Measurements from ENCODE around the gene CLSTN2.

Gene CLSTN2

GRCh38 chr3:140176526-140176925 lies 241.5 kb downstream of the CLSTN2 start:
- no peak for FAIRE-seq
- DNase-seq (ENCODE audit: insufficient read length, low spot score): no peak

GRCh38 chr3:140177943-140178342 lies 243.0 kb downstream of the CLSTN2 start:
- peak; percentile 20 for FAIRE-seq
- TF ChIP-seq POU2F2 (IDR thresholded peaks at IDR 0.05; ENCODE audit: low read depth, low read length) (no peak), POLR2A (IDR thresholded peaks at IDR 0.05; ENCODE audit: low read depth, low read length) (no peak), PAX5 (IDR thresholded peaks at IDR 0.05; ENCODE audit: insufficient read depth, low read length, severe bottlenecking) (no peak), SPI1 (IDR thresholded peaks at IDR 0.05; ENCODE audit: low read depth, low read length) (no peak), TAF1 (IDR thresholded peaks at IDR 0.05; ENCODE audit: low read depth, low read length) (no peak), POLR2AphosphoS5 (IDR thresholded peaks at IDR 0.05; ENCODE audit: low read depth, low read length) (no peak)
- DNase-seq (ENCODE audit: insufficient read length, low spot score): no peak

More at GRCh38 chr3:140176526-140176925, 241.5 kb downstream of the CLSTN2 start:
- TF ChIP-seq POLR2AphosphoS5 (IDR thresholded peaks at IDR 0.05; ENCODE audit: low read depth, low read length): no peak
- TF ChIP-seq POLR2A (IDR thresholded peaks at IDR 0.05; ENCODE audit: low read depth, low read length): no peak
- TF ChIP-seq TAF1 (IDR thresholded peaks at IDR 0.05; ENCODE audit: low read depth, low read length): no peak
- TF ChIP-seq PAX5 (IDR thresholded peaks at IDR 0.05; ENCODE audit: insufficient read depth, low read length, severe bottlenecking): no peak
- TF ChIP-seq POU2F2 (IDR thresholded peaks at IDR 0.05; ENCODE audit: low read depth, low read length): no peak
- TF ChIP-seq SPI1 (IDR thresholded peaks at IDR 0.05; ENCODE audit: low read depth, low read length): no peak

- FAIRE-seq (no peak), DNase-seq (ENCODE audit: insufficient read length, low spot score) (no peak)
- TF ChIP-seq PAX5 (IDR thresholded peaks at IDR 0.05; ENCODE audit: insufficient read depth, low read length, severe bottlenecking) (no peak), TAF1 (IDR thresholded peaks at IDR 0.05; ENCODE audit: low read depth, low read length) (no peak), SPI1 (IDR thresholded peaks at IDR 0.05; ENCODE audit: low read depth, low read length) (no peak), POLR2AphosphoS5 (IDR thresholded peaks at IDR 0.05; ENCODE audit: low read depth, low read length) (no peak), POU2F2 (IDR thresholded peaks at IDR 0.05; ENCODE audit: low read depth, low read length) (no peak), POLR2A (IDR thresholded peaks at IDR 0.05; ENCODE audit: low read depth, low read length) (no peak)
Measured at GRCh38 chr3:140178482-140178881, 243.5 kb downstream of the CLSTN2 start.

GRCh38 chr3:140180603-140181002 lies 245.6 kb downstream of the CLSTN2 start:
- DNase-seq (ENCODE audit: insufficient read length, low spot score): no peak
- FAIRE-seq: no peak
- no peak for TF ChIP-seq TAF1 (IDR thresholded peaks at IDR 0.05; ENCODE audit: low read depth, low read length)
- TF ChIP-seq PAX5 (IDR thresholded peaks at IDR 0.05; ENCODE audit: insufficient read depth, low read length, severe bottlenecking): no peak
- no peak for TF ChIP-seq POLR2A (IDR thresholded peaks at IDR 0.05; ENCODE audit: low read depth, low read length)
- TF ChIP-seq POLR2AphosphoS5 (IDR thresholded peaks at IDR 0.05; ENCODE audit: low read depth, low read length): no peak
- no peak for TF ChIP-seq POU2F2 (IDR thresholded peaks at IDR 0.05; ENCODE audit: low read depth, low read length)
- TF ChIP-seq SPI1 (IDR thresholded peaks at IDR 0.05; ENCODE audit: low read depth, low read length): no peak

- FAIRE-seq: no peak
Measured at GRCh38 chr3:140185375-140185774, 250.4 kb downstream of the CLSTN2 start.

GRCh38 chr3:140186421-140186920 lies 251.5 kb downstream of the CLSTN2 start:
- FAIRE-seq (no peak), DNase-seq (ENCODE audit: insufficient read length, low spot score) (no peak)
- TF ChIP-seq TAF1 (IDR thresholded peaks at IDR 0.05; ENCODE audit: low read depth, low read length): no peak
- no peak for TF ChIP-seq POLR2A (IDR thresholded peaks at IDR 0.05; ENCODE audit: low read depth, low read length)
- TF ChIP-seq PAX5 (IDR thresholded peaks at IDR 0.05; ENCODE audit: insufficient read depth, low read length, severe bottlenecking): no peak
- TF ChIP-seq POLR2AphosphoS5 (IDR thresholded peaks at IDR 0.05; ENCODE audit: low read depth, low read length): no peak
- no peak for TF ChIP-seq SPI1 (IDR thresholded peaks at IDR 0.05; ENCODE audit: low read depth, low read length)
- TF ChIP-seq POU2F2 (IDR thresholded peaks at IDR 0.05; ENCODE audit: low read depth, low read length): no peak

More at GRCh38 chr3:140185375-140185774, 250.4 kb downstream of the CLSTN2 start:
- no peak for DNase-seq (ENCODE audit: insufficient read length, low spot score)
- TF ChIP-seq POLR2A (IDR thresholded peaks at IDR 0.05; ENCODE audit: low read depth, low read length) (no peak), POU2F2 (IDR thresholded peaks at IDR 0.05; ENCODE audit: low read depth, low read length) (no peak), POLR2AphosphoS5 (IDR thresholded peaks at IDR 0.05; ENCODE audit: low read depth, low read length) (no peak), TAF1 (IDR thresholded peaks at IDR 0.05; ENCODE audit: low read depth, low read length) (no peak), PAX5 (IDR thresholded peaks at IDR 0.05; ENCODE audit: insufficient read depth, low read length, severe bottlenecking) (no peak), SPI1 (IDR thresholded peaks at IDR 0.05; ENCODE audit: low read depth, low read length) (no peak)

- TF ChIP-seq TAF1 (IDR thresholded peaks at IDR 0.05; ENCODE audit: low read depth, low read length) (no peak), POU2F2 (IDR thresholded peaks at IDR 0.05; ENCODE audit: low read depth, low read length) (no peak), POLR2AphosphoS5 (IDR thresholded peaks at IDR 0.05; ENCODE audit: low read depth, low read length) (no peak), PAX5 (IDR thresholded peaks at IDR 0.05; ENCODE audit: insufficient read depth, low read length, severe bottlenecking) (no peak), SPI1 (IDR thresholded peaks at IDR 0.05; ENCODE audit: low read depth, low read length) (no peak), POLR2A (IDR thresholded peaks at IDR 0.05; ENCODE audit: low read depth, low read length) (no peak)
- DNase-seq (ENCODE audit: insufficient read length, low spot score) (no peak), FAIRE-seq (no peak)
Measured at GRCh38 chr3:140187028-140187427, 252.0 kb downstream of the CLSTN2 start.

GRCh38 chr3:140187656-140188221 lies 252.8 kb downstream of the CLSTN2 start:
- FAIRE-seq: no peak
- no peak for DNase-seq (ENCODE audit: insufficient read length, low spot score)
- TF ChIP-seq TAF1 (IDR thresholded peaks at IDR 0.05; ENCODE audit: low read depth, low read length) (no peak), POLR2A (IDR thresholded peaks at IDR 0.05; ENCODE audit: low read depth, low read length) (no peak), POU2F2 (IDR thresholded peaks at IDR 0.05; ENCODE audit: low read depth, low read length) (no peak), POLR2AphosphoS5 (IDR thresholded peaks at IDR 0.05; ENCODE audit: low read depth, low read length) (no peak), PAX5 (IDR thresholded peaks at IDR 0.05; ENCODE audit: insufficient read depth, low read length, severe bottlenecking) (no peak), SPI1 (IDR thresholded peaks at IDR 0.05; ENCODE audit: low read depth, low read length) (no peak)

- TF ChIP-seq POLR2AphosphoS5 (IDR thresholded peaks at IDR 0.05; ENCODE audit: low read depth, low read length): no peak
- no peak for TF ChIP-seq TAF1 (IDR thresholded peaks at IDR 0.05; ENCODE audit: low read depth, low read length)
- no peak for TF ChIP-seq SPI1 (IDR thresholded peaks at IDR 0.05; ENCODE audit: low read depth, low read length)
- no peak for TF ChIP-seq POLR2A (IDR thresholded peaks at IDR 0.05; ENCODE audit: low read depth, low read length)
- TF ChIP-seq PAX5 (IDR thresholded peaks at IDR 0.05; ENCODE audit: insufficient read depth, low read length, severe bottlenecking): no peak
- TF ChIP-seq POU2F2 (IDR thresholded peaks at IDR 0.05; ENCODE audit: low read depth, low read length): no peak
- no peak for FAIRE-seq
- no peak for DNase-seq (ENCODE audit: insufficient read length, low spot score)
Measured at GRCh38 chr3:140188285-140188684, 253.3 kb downstream of the CLSTN2 start.
